Measurements from ENCODE around the gene KIF13A. TPM values are rescaled to one million over a fixed set of nuclear protein-coding genes. Genes with fewer than 3 reads are reported as not detected.

The KIF13A gene
- total and polyA plus RNA-seq, 4 donors: 14.2 to 97.4 (median 31.7) TPM

- H3K4me3 ChIP-seq: no peak overlapping the region
- peaks cover 0 to 45% (median 16%) of the 10 kb centered on the region in 4 donors for H3K36me3 ChIP-seq (ENCODE audit: control insufficient read depth in 4 of 4, insufficient read depth in 4 of 4, low read length in 4 of 4)
- peaks cover 0 to 12% (median 0%) of the 10 kb centered on the region in 5 donors for H3K4me1 ChIP-seq (ENCODE audit: control insufficient read depth in 5 of 5, insufficient read depth in 5 of 5, low read length in 5 of 5)
- H3K9me3 ChIP-seq (ENCODE audit: control insufficient read depth in 4 of 4, insufficient read depth in 3 of 4, low read length in 3 of 4): peaks cover 2 to 15% (median 8%) of the 10 kb centered on the region in 4 donors
- TF ChIP-seq, protein P1, sequence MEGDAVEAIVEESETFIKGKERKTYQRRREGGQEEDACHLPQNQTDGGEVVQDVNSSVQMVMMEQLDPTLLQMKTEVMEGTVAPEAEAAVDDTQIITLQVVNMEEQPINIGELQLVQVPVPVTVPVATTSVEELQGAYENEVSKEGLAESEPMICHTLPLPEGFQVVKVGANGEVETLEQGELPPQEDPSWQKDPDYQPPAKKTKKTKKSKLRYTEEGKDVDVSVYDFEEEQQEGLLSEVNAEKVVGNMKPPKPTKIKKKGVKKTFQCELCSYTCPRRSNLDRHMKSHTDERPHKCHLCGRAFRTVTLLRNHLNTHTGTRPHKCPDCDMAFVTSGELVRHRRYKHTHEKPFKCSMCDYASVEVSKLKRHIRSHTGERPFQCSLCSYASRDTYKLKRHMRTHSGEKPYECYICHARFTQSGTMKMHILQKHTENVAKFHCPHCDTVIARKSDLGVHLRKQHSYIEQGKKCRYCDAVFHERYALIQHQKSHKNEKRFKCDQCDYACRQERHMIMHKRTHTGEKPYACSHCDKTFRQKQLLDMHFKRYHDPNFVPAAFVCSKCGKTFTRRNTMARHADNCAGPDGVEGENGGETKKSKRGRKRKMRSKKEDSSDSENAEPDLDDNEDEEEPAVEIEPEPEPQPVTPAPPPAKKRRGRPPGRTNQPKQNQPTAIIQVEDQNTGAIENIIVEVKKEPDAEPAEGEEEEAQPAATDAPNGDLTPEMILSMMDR (IDR thresholded peaks at IDR 0.05; ENCODE audit: control extremely low read depth, extremely low read depth): no peak
- no peak overlapping the region for H3K9ac ChIP-seq (ENCODE audit: insufficient read depth in 1 of 2, low read length in 2 of 2)
- DNase-seq: no peak
- no peak for ATAC-seq (ENCODE audit: insufficient read depth, low FRiP score)
- H3K27me3 ChIP-seq (ENCODE audit: control insufficient read depth in 3 of 3, insufficient read depth in 3 of 3, low read length in 2 of 3): no peaks in the 10 kb centered on the region
- no peak overlapping the region for H3K27ac ChIP-seq (ENCODE audit: low read depth in 1 of 2, low read length in 1 of 2)
- WGBS, 2 donors: 97 to 100% methylated on average over 1 of the region's 1 CpG
Observed at GRCh38 chr6:17894905-17895304, 92.5 kb downstream of the KIF13A start.

DNA sequence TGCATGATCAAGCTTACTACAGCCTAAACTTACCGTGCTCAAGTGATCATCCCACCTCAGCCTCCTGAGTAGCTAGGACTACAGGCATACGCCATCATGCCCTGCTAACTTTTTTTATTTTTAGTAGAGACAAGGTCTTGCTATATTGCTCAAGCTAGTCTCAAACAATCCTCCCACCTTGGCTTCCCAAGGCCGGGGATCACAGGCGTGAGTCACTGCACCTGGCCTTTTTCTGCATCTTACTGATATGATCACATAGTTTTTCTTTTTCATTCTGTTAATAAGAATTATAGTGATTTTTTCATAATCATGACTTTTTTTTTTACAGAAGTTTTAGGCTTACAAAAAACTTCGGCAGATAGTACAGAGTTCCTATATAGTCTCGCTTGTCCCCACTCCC, 93.2 kb downstream of the KIF13A start:
- H3K27ac ChIP-seq (ENCODE audit: low read depth in 1 of 2, low read length in 1 of 2): no peak overlapping the region
- ATAC-seq (ENCODE audit: insufficient read depth, low FRiP score) (no peak), DNase-seq (no peak)
- H3K27me3 ChIP-seq (ENCODE audit: control insufficient read depth in 3 of 3, insufficient read depth in 3 of 3, low read length in 2 of 3): no peaks in the 10 kb centered on the region
- TF ChIP-seq, protein P1 (IDR thresholded peaks at IDR 0.05; ENCODE audit: control extremely low read depth, extremely low read depth): no peak
- WGBS, 2 donors: 97 to 100% methylated on average over 6 of the region's 6 CpGs
- no peak overlapping the region for H3K9ac ChIP-seq (ENCODE audit: insufficient read depth in 1 of 2, low read length in 2 of 2)
- H3K4me1 ChIP-seq (ENCODE audit: control insufficient read depth in 5 of 5, insufficient read depth in 5 of 5, low read length in 5 of 5): peaks cover 0 to 12% (median 0%) of the 10 kb centered on the region in 5 donors
- peaks cover 2 to 15% (median 8%) of the 10 kb centered on the region in 4 donors for H3K9me3 ChIP-seq (ENCODE audit: control insufficient read depth in 4 of 4, insufficient read depth in 3 of 4, low read length in 3 of 4)
- no peak overlapping the region for H3K4me3 ChIP-seq
- H3K36me3 ChIP-seq (ENCODE audit: control insufficient read depth in 4 of 4, insufficient read depth in 4 of 4, low read length in 4 of 4): peaks cover 0 to 45% (median 16%) of the 10 kb centered on the region in 4 donors

DNA sequence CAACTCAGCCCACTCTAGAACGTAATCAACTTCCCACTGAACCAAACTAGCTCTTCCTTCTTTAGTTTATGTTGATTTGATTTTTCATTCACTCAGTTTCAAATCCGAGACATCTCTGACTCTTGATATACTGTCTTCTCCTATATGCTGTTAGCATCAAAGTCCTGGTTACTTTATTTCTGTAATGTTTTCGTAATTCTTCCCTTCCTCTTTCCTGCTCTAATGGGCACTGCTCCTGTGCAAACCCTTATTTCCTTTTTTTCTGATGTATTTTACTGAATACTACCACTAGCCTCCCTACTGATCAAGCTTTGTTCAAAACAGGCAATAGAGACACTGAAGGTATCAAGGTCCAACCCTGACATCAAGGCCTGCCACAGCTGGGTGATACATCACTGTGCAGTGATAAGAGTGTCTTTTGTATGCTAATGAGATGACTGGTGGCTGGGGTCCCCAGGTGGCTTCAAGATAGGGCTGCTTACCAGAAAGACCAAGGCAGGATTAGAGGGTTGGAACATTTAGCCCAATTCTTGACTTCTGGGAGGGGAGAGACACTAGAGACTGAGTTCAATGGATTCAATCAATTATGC, 95.2 kb downstream of the KIF13A start:
- 36 to 69% methylated on average over 3 of the region's 3 CpGs for WGBS, 2 donors
- Histone ChIP-seq H3K36me3 (ENCODE audit: control insufficient read depth in 4 of 4, insufficient read depth in 4 of 4, low read length in 4 of 4) (peaks cover 0 to 41% (median 13%) of the 10 kb centered on the region in 4 donors), H3K9ac (ENCODE audit: insufficient read depth in 1 of 2, low read length in 2 of 2) (no peak overlapping the region), H3K27ac (ENCODE audit: low read depth in 1 of 2, low read length in 1 of 2) (no peak overlapping the region), H3K4me1 (ENCODE audit: control insufficient read depth in 5 of 5, insufficient read depth in 5 of 5, low read length in 5 of 5) (peaks cover 0 to 7% (median 0%) of the 10 kb centered on the region in 5 donors), H3K9me3 (ENCODE audit: control insufficient read depth in 4 of 4, insufficient read depth in 3 of 4, low read length in 3 of 4) (peaks cover 2 to 15% (median 8%) of the 10 kb centered on the region in 4 donors), H3K27me3 (ENCODE audit: control insufficient read depth in 3 of 3, insufficient read depth in 3 of 3, low read length in 2 of 3) (no peaks in the 10 kb centered on the region), H3K4me3 (no peak overlapping the region)
- TF ChIP-seq, protein P1 (IDR thresholded peaks at IDR 0.05; ENCODE audit: control extremely low read depth, extremely low read depth): no peak
- no peak for ATAC-seq (ENCODE audit: insufficient read depth, low FRiP score)
- no peak for DNase-seq
